Right atrium auricular region (tissue), 2 donors: ENCODE data around the gene CPNE5. TPM values are rescaled to one million over a fixed set of nuclear protein-coding genes. Genes with fewer than 3 reads are reported as not detected.
"Not testable (repeated sequence)": the region's sequence is repeated elsewhere in the genome, so short reads cannot be mapped to it uniquely, and the experiment has no call there.

Experiments used
- DNase-seq: peaks from one replicate; pipeline ENCODE4 v3.0.0-alpha.2; 2019; ENCODE audit warnings: low spot score
- H3K27ac ChIP-seq, 2 donors: fragments of 200-600 bp; sonication (generic); 1 replicate in 1 of 2; 2 replicates in 1 of 2; pipeline ENCODE4 v1.5.1; 2016 to 2019
- H3K27me3 ChIP-seq, 2 donors: fragments of 200-600 bp; sonication (generic); one replicate each; pipeline versions ENCODE4 v1.5.1 to v1.6.0; 2017 to 2019
- H3K36me3 ChIP-seq: fragments of 200-600 bp; sonication (generic); one replicate; pipeline ENCODE4 v1.5.1; 2016
- H3K4me1 ChIP-seq, 2 donors: fragments of 200-600 bp; sonication (generic); one replicate each; pipeline versions ENCODE4 v1.5.1 to v1.6.0; 2017 to 2019
- H3K4me3 ChIP-seq, 2 donors: fragments of 200-600 bp; sonication (generic); 1 replicate in 1 of 2; 2 replicates in 1 of 2; pipeline ENCODE4 v1.5.1; 2017 to 2019; ENCODE audit warnings: mild to moderate bottlenecking in 1 of 2, moderate library complexity in 1 of 2
- H3K9me3 ChIP-seq, 2 donors: fragments of 200-600 bp; sonication (generic); one replicate each; pipeline ENCODE4 v1.5.1; 2019
- CTCF ChIP-seq, 2 donors: fragments of 200-600 bp; sonication (generic); IDR thresholded peaks; one replicate each; pipeline ENCODE4 v1.5.1; 2019; ENCODE audit warnings: antibody characterized with exemption in 2 of 2
- total RNA-seq, 2 donors: library from RNA; depleted of rRNA; stranded (reverse); fragments of >200 nt; gene quantifications; one replicate each; pipeline ENCODE4 v1.1.0, GENCODE V29; 2016

CPNE5 gene
- total RNA-seq, 2 donors from 2014 or later = 36.7 to 47.4 TPM

GRCh38 chr6:36814249-36814648, 25.0 kb downstream of the CPNE5 start:
- H3K27ac ChIP-seq = no peak overlapping the region
- no peaks in the 10 kb centered on the region for H3K9me3 ChIP-seq
- H3K27me3 ChIP-seq = no peaks in the 10 kb centered on the region
- H3K36me3 ChIP-seq = no peaks in the 10 kb centered on the region
- TF ChIP-seq CTCF (IDR thresholded peaks at IDR 0.05) = no peak
- H3K4me1 ChIP-seq = peaks cover 0 to 8% of the 10 kb centered on the region in 2 donors
- no peak for DNase-seq
- no peak overlapping the region for H3K4me3 ChIP-seq

GRCh38 chr6:36813526-36813925, 25.7 kb downstream of the CPNE5 start:
- Histone ChIP-seq H3K27ac (no peak overlapping the region), H3K4me1 (peaks cover 0 to 8% of the 10 kb centered on the region in 2 donors), H3K27me3 (no peaks in the 10 kb centered on the region), H3K36me3 (no peaks in the 10 kb centered on the region), H3K9me3 (no peaks in the 10 kb centered on the region), H3K4me3 (no peak overlapping the region)
- TF ChIP-seq CTCF (IDR thresholded peaks at IDR 0.05) = no peak
- DNase-seq = no peak

GRCh38 chr6:36813047-36813446, 26.2 kb downstream of the CPNE5 start:
- not testable (repeated sequence) for DNase-seq, H3K27ac ChIP-seq, H3K27me3 ChIP-seq, H3K36me3 ChIP-seq, H3K4me1 ChIP-seq, H3K9me3 ChIP-seq, H3K4me3 ChIP-seq

GRCh38 chr6:36809941-36810803, 29.1 kb downstream of the CPNE5 start:
- DNase-seq = no peak
- peak in 1 of 2 donors; percentile 17 for TF ChIP-seq CTCF (IDR thresholded peaks at IDR 0.05)
- H3K9me3 ChIP-seq = no peaks in the 10 kb centered on the region
- H3K4me1 ChIP-seq = peaks cover 0 to 8% of the 10 kb centered on the region in 2 donors
- no peak overlapping the region for H3K4me3 ChIP-seq
- no peaks in the 10 kb centered on the region for H3K36me3 ChIP-seq
- no peaks in the 10 kb centered on the region for H3K27me3 ChIP-seq
- H3K27ac ChIP-seq = no peak overlapping the region

GRCh38 chr6:36809156-36809555, 30.1 kb downstream of the CPNE5 start:
- no peak for TF ChIP-seq CTCF (IDR thresholded peaks at IDR 0.05)
- Histone ChIP-seq H3K36me3 (no peaks in the 10 kb centered on the region), H3K4me3 (no peak overlapping the region), H3K27ac (no peak overlapping the region), H3K4me1 (peaks cover 0 to 8% of the 10 kb centered on the region in 2 donors), H3K27me3 (no peaks in the 10 kb centered on the region), H3K9me3 (no peaks in the 10 kb centered on the region)
- no peak for DNase-seq

GRCh38 chr6:36808634-36809033, 30.6 kb downstream of the CPNE5 start:
- Histone ChIP-seq H3K27me3 (no peaks in the 10 kb centered on the region), H3K4me1 (peaks cover 0 to 8% of the 10 kb centered on the region in 2 donors), H3K36me3 (no peaks in the 10 kb centered on the region), H3K9me3 (no peaks in the 10 kb centered on the region), H3K4me3 (no peak overlapping the region), H3K27ac (no peak overlapping the region)
- no peak for DNase-seq
- no peak for TF ChIP-seq CTCF (IDR thresholded peaks at IDR 0.05)
